Tibial nerve (tissue), 4 donors: ENCODE results near the gene LYRM4. TPM values are rescaled to one million over a fixed set of nuclear protein-coding genes. Genes with fewer than 3 reads are reported as not detected.

Experiments used
- DNase-seq, 2 donors: peaks; one replicate each; pipeline ENCODE4 v3.0.0-alpha.2; 2019; ENCODE audit warnings: low spot score in 2 of 2
- H3K27ac ChIP-seq, 4 donors: fragments of 200-600 bp; sonication (generic) in 3 of 4; one replicate each; pipeline ENCODE4 v1.5.1; 2017 to 2019; ENCODE audit warnings: mild to moderate bottlenecking in 1 of 4
- H3K27me3 ChIP-seq, 2 donors: fragments of 200-600 bp; sonication (generic) in 1 of 2; one replicate each; pipeline versions ENCODE4 v1.5.1 to v1.6.0; 2017 to 2019
- H3K36me3 ChIP-seq, 3 donors: fragments of 200-600 bp; sonication (generic); one replicate each; pipeline ENCODE4 v1.5.1; 2018 to 2019
- H3K4me1 ChIP-seq, 4 donors: fragments of 200-600 bp; sonication (generic) in 3 of 4; one replicate each; pipeline ENCODE4 v1.5.1; 2017 to 2019
- H3K4me3 ChIP-seq, 4 donors: fragments of 200-600 bp; sonication (generic) in 3 of 4; one replicate each; pipeline ENCODE4 v1.5.1; 2017 to 2019; ENCODE audit warnings: mild to moderate bottlenecking in 1 of 4, moderate library complexity in 1 of 4
- H3K9me3 ChIP-seq, 4 donors: fragments of 200-600 bp; sonication (generic) in 3 of 4; one replicate each; pipeline ENCODE4 v1.5.1; 2017 to 2019
- CTCF ChIP-seq, 5 experiments: fragments of 200-600 bp in 3 of 5; fragments of 450-650 bp in 2 of 5; sonication (generic) in 3 of 5; IDR thresholded peaks; one replicate each; pipeline ENCODE4 v1.5.1; 2016 to 2019; ENCODE audit warnings: antibody characterized with exemption in 5 of 5, mild to moderate bottlenecking in 3 of 5, moderate library complexity in 2 of 5
- EP300 ChIP-seq, 2 donors: sonication (generic); formaldehyde crosslinking; IDR thresholded peaks; one replicate each; pipeline ENCODE4 v1.6.1; 2017; ENCODE audit warnings: antibody characterized with exemption in 2 of 2, mild to moderate bottlenecking in 1 of 2
- POLR2A ChIP-seq, 2 donors: fragments of 450-650 bp; IDR thresholded peaks; one replicate each; pipeline ENCODE4 v1.6.1; 2017; ENCODE audit warnings: antibody characterized with exemption in 2 of 2, mild to moderate bottlenecking in 2 of 2, moderate library complexity in 2 of 2
- WGBS, 2 donors: methylation state at CpG; one replicate each; pipeline ENCODE4 v1.1.5; 2018; 5-methylcytosine and 5-hydroxymethylcytosine counted together
- total RNA-seq, 4 donors: library from RNA; depleted of rRNA; stranded (reverse); fragments of >200 nt; gene quantifications; one replicate each; pipeline ENCODE4 v1.1.0, GENCODE V29; 2016

LYRM4 gene
- total RNA-seq, 4 donors from 2014 or later: 21.8 to 31.0 (median 27.4) TPM

GRCh38 chr6:5095236-5095635, 165.5 kb downstream of the LYRM4 start:
- Histone ChIP-seq H3K4me3 (no peak overlapping the region), H3K36me3 (no peaks in the 10 kb centered on the region), H3K27ac (no peak overlapping the region), H3K9me3 (no peaks in the 10 kb centered on the region), H3K27me3 (no peaks in the 10 kb centered on the region), H3K4me1 (peaks cover 0 to 4% (median 0%) of the 10 kb centered on the region in 4 donors)
- no peak for DNase-seq
- no peak for TF ChIP-seq CTCF (IDR thresholded peaks at IDR 0.05)
- no peak for TF ChIP-seq EP300 (IDR thresholded peaks at IDR 0.05)
- TF ChIP-seq POLR2A (IDR thresholded peaks at IDR 0.05): no peak
- 59 to 96% methylated on average over 3 of the region's 3 CpGs for WGBS, 2 donors

- H3K9me3 ChIP-seq: no peaks in the 10 kb centered on the region
- H3K36me3 ChIP-seq: no peaks in the 10 kb centered on the region
- no peak for DNase-seq
- no peaks in the 10 kb centered on the region for H3K27me3 ChIP-seq
- WGBS, 2 donors: 41 to 57% methylated on average over 3 of the region's 3 CpGs
- H3K4me1 ChIP-seq: peaks cover 0 to 4% (median 0%) of the 10 kb centered on the region in 4 donors
- no peak overlapping the region for H3K4me3 ChIP-seq
- TF ChIP-seq CTCF (IDR thresholded peaks at IDR 0.05) (no peak), EP300 (IDR thresholded peaks at IDR 0.05) (no peak), POLR2A (IDR thresholded peaks at IDR 0.05) (no peak)
- no peak overlapping the region for H3K27ac ChIP-seq
These were observed 166.4 kb downstream of the LYRM4 start for GRCh38 chr6:5094327-5094726.

- Histone ChIP-seq H3K27me3 (no peaks in the 10 kb centered on the region), H3K4me1 (peaks cover 0 to 4% (median 0%) of the 10 kb centered on the region in 4 donors), H3K4me3 (no peak overlapping the region), H3K9me3 (no peaks in the 10 kb centered on the region), H3K36me3 (no peaks in the 10 kb centered on the region), H3K27ac (no peak overlapping the region)
- WGBS, 2 donors: 81% methylated on average over 7 of the region's 7 CpGs
- DNase-seq: no peak
- TF ChIP-seq CTCF (IDR thresholded peaks at IDR 0.05): no peak
- TF ChIP-seq POLR2A (IDR thresholded peaks at IDR 0.05): no peak
- no peak for TF ChIP-seq EP300 (IDR thresholded peaks at IDR 0.05)
These were observed 167.3 kb downstream of the LYRM4 start for GRCh38 chr6:5093231-5094015.

- peaks cover 0 to 6% (median under 1%) of the 10 kb centered on the region in 4 donors for H3K4me1 ChIP-seq
- 94% methylated on average over 10 of the region's 10 CpGs for WGBS, 2 donors
- H3K27ac ChIP-seq: no peak overlapping the region
- H3K9me3 ChIP-seq: no peaks in the 10 kb centered on the region
- no peak overlapping the region for H3K4me3 ChIP-seq
- H3K36me3 ChIP-seq: no peaks in the 10 kb centered on the region
- no peak for TF ChIP-seq EP300 (IDR thresholded peaks at IDR 0.05)
- TF ChIP-seq POLR2A (IDR thresholded peaks at IDR 0.05): no peak
- no peak for TF ChIP-seq CTCF (IDR thresholded peaks at IDR 0.05)
- H3K27me3 ChIP-seq: no peaks in the 10 kb centered on the region
- no peak for DNase-seq
These were observed 169.3 kb downstream of the LYRM4 start for GRCh38 chr6:5091210-5092069.

- no peak for TF ChIP-seq CTCF (IDR thresholded peaks at IDR 0.05)
- TF ChIP-seq EP300 (IDR thresholded peaks at IDR 0.05): no peak
- no peak for TF ChIP-seq POLR2A (IDR thresholded peaks at IDR 0.05)
- WGBS, 2 donors: 80 to 82% methylated on average over 7 of the region's 7 CpGs
- Histone ChIP-seq H3K4me1 (peaks cover 0 to 15% (median 4%) of the 10 kb centered on the region in 4 donors), H3K36me3 (no peaks in the 10 kb centered on the region), H3K9me3 (no peaks in the 10 kb centered on the region), H3K27ac (no peak overlapping the region), H3K27me3 (no peaks in the 10 kb centered on the region), H3K4me3 (no peak overlapping the region)
- no peak for DNase-seq
These were observed 170.1 kb downstream of the LYRM4 start for GRCh38 chr6:5090603-5091002.
